Measurements from ENCODE around the gene NIPBL.

DNA sequence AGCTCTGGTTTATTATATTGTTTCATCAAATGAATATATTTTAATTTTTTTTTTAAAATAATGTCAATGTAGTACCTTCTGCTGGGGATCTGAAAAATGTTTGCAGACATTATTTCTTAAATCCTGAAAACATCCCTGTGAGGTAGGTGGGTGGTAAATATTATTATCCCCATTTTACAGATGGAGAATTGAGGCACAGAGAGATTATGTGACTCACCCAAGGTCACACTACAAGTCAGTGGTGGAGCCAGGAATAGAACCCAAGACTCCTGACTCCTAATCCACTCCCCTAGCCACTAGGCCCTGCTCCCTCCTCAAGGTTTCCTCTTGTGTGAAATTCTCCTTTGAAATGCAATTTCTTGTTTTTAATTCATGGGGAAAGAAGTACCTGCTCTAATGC, 171.4 kb downstream of the NIPBL start:
- TF ChIP-seq, protein P1, sequence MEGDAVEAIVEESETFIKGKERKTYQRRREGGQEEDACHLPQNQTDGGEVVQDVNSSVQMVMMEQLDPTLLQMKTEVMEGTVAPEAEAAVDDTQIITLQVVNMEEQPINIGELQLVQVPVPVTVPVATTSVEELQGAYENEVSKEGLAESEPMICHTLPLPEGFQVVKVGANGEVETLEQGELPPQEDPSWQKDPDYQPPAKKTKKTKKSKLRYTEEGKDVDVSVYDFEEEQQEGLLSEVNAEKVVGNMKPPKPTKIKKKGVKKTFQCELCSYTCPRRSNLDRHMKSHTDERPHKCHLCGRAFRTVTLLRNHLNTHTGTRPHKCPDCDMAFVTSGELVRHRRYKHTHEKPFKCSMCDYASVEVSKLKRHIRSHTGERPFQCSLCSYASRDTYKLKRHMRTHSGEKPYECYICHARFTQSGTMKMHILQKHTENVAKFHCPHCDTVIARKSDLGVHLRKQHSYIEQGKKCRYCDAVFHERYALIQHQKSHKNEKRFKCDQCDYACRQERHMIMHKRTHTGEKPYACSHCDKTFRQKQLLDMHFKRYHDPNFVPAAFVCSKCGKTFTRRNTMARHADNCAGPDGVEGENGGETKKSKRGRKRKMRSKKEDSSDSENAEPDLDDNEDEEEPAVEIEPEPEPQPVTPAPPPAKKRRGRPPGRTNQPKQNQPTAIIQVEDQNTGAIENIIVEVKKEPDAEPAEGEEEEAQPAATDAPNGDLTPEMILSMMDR (IDR thresholded peaks at IDR 0.05) = no peak
- no peak for TF ChIP-seq POLR2AphosphoS5 (IDR thresholded peaks at IDR 0.05)

All from breast epithelium (tissue), 3 donors.